ENCODE measurements around the gene DUSP12. TPM values are rescaled to one million over a fixed set of nuclear protein-coding genes. Genes with fewer than 3 reads are reported as not detected.
A peak's percentile ranks its signal among the peaks of the same experiment; 100 is the strongest.

Gene DUSP12
- total RNA-seq, 1 donor from 2014 or later = 27.8 TPM

DNA sequence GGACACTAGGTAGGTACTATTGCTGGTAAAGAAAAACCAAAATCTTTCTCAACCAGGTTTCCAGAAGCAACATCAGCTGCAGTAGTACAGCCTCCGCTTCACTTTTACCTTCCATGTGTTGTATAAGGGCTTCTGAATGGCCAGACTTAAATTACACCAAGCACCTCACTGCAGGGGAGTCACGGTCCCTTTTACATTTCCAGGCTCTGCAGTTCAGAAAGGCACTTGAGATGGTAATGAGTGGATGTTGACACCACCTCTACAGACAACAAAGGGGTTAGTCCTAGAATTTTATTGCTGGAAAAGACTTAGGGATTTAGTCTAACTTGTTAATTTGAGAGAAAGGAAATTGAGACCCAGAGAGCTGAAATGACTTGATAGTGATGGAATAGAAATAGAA lies 12.0 kb upstream of the DUSP12 start:
- H3K36me3 Mint-ChIP-seq (ENCODE audit: low read depth, unreplicated experiment) = no peaks in the 10 kb centered on the region
- H3K27ac Mint-ChIP-seq (ENCODE audit: unreplicated experiment) = no peak overlapping the region
- TF ChIP-seq, protein P1, sequence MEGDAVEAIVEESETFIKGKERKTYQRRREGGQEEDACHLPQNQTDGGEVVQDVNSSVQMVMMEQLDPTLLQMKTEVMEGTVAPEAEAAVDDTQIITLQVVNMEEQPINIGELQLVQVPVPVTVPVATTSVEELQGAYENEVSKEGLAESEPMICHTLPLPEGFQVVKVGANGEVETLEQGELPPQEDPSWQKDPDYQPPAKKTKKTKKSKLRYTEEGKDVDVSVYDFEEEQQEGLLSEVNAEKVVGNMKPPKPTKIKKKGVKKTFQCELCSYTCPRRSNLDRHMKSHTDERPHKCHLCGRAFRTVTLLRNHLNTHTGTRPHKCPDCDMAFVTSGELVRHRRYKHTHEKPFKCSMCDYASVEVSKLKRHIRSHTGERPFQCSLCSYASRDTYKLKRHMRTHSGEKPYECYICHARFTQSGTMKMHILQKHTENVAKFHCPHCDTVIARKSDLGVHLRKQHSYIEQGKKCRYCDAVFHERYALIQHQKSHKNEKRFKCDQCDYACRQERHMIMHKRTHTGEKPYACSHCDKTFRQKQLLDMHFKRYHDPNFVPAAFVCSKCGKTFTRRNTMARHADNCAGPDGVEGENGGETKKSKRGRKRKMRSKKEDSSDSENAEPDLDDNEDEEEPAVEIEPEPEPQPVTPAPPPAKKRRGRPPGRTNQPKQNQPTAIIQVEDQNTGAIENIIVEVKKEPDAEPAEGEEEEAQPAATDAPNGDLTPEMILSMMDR (IDR thresholded peaks at IDR 0.05; ENCODE audit: unreplicated experiment) = no peak
- H3K9me3 Mint-ChIP-seq (ENCODE audit: unreplicated experiment) = no peaks in the 10 kb centered on the region
- no peak for DNase-seq (ENCODE audit: low spot score)
- peaks cover 3% of the 10 kb centered on the region for H3K4me1 Mint-ChIP-seq (ENCODE audit: unreplicated experiment)
- H3K27me3 Mint-ChIP-seq (ENCODE audit: unreplicated experiment) = no peaks in the 10 kb centered on the region
- H3K4me3 Mint-ChIP-seq (ENCODE audit: unreplicated experiment) = no peak overlapping the region

DNA sequence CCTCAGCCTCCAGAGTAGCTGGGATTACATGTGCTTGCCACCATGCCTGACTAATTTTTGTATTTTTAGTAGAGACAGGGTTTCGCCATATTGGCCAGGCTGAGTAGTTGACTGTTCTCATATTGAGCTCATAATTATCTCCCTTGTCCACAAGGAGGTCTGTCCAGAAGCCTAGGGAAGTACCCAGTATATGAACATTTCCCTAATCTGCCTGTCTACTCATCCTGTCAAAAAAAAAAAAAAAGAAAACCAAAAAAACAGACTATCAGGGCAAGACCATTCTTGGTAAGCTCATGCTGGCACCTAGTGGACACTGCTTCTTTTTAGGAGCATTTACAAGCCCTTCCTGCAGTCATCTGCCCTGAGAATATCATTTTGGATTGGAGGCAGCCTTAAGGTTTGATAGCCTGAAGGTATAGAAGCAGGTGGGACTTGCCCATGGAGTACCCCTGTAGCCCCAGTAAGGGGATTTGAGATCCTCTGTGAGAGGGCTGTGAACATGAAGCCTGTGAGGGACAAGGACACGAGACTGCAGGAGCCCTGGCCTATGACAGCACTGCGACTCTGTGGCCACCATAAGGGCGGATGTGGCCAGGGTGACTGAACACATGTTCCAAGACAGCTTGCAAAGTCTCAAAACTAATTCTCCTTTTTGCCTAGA lies 10.8 kb upstream of the DUSP12 start:
- Mint-ChIP-seq H3K27ac (ENCODE audit: unreplicated experiment) (no peak overlapping the region), H3K27me3 (ENCODE audit: unreplicated experiment) (no peaks in the 10 kb centered on the region)

DNA sequence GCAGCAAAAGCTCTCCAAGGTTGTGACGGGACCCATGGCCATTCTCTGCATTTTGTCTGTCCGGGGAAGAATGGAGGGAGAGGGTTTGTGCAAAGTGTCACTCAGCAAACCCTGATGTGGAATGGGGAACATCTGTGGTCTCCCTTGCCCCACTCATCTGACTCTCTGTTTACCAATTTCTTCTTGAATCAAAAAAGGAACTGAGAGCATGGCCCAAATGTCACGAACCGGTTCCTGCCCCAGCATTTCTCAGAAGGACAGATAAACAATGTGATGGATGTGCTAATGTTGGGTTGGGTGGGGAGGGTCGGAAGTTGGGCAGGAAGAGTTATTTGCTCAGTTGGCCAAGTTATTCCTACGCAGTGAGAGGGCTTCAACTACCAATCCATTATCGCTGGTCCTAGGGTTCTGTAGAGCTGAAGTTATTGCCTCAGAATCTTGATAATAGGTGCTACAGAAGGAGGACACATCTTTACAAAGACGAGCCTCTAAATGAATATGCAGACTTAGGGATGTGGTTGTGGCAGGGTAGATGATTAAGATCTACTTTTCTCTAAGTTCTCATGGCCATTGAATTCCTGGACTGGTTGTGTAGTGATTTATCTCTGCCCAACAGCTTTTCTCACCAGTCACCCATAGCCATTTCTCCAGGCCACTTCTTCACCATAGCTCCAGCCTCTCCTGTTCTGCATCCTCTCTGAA lies 9.6 kb upstream of the DUSP12 start:
- no peaks in the 10 kb centered on the region for H3K9me3 Mint-ChIP-seq (ENCODE audit: unreplicated experiment)

More for the DNA sequence above, 10.8 kb upstream of the DUSP12 start:
- Mint-ChIP-seq H3K4me1 (ENCODE audit: unreplicated experiment) (peaks cover 3% of the 10 kb centered on the region), H3K4me3 (ENCODE audit: unreplicated experiment) (no peak overlapping the region), H3K36me3 (ENCODE audit: low read depth, unreplicated experiment) (no peaks in the 10 kb centered on the region), H3K9me3 (ENCODE audit: unreplicated experiment) (no peaks in the 10 kb centered on the region)
- TF ChIP-seq, protein P1 (IDR thresholded peaks at IDR 0.05; ENCODE audit: unreplicated experiment) = peak; percentile 29
- DNase-seq (ENCODE audit: low spot score) = peak; percentile 44

DNA sequence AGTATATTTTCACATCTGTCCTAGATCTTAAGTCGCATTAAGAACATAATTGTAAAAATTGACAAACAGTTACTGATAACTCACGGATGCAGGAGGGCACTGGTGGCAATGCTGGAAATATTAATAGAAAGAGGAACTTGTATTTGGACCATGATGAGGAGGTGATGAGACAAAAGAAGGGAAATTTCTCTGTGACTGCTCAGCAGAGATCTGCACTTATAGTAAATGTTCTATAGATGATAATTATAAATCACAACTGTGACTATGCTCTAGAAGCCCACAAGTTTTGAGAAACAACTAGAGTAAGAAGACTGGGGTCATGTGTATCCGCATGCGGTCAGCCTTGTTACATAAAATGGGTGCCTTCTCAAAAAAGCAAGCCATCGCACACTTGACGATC lies 8.7 kb upstream of the DUSP12 start:
- Mint-ChIP-seq H3K27me3 (ENCODE audit: unreplicated experiment) (peaks cover 2% of the 10 kb centered on the region), H3K4me3 (ENCODE audit: unreplicated experiment) (no peak overlapping the region), H3K36me3 (ENCODE audit: low read depth, unreplicated experiment) (no peaks in the 10 kb centered on the region), H3K9me3 (ENCODE audit: unreplicated experiment) (no peaks in the 10 kb centered on the region), H3K4me1 (ENCODE audit: unreplicated experiment) (peaks cover 6% of the 10 kb centered on the region), H3K27ac (ENCODE audit: unreplicated experiment) (no peak overlapping the region)
- DNase-seq (ENCODE audit: low spot score) = no peak
- TF ChIP-seq, protein P1 (IDR thresholded peaks at IDR 0.05; ENCODE audit: unreplicated experiment) = no peak

More for the DNA sequence above, 9.6 kb upstream of the DUSP12 start:
- Mint-ChIP-seq H3K4me1 (ENCODE audit: unreplicated experiment) (peaks cover 6% of the 10 kb centered on the region), H3K27ac (ENCODE audit: unreplicated experiment) (no peak overlapping the region), H3K36me3 (ENCODE audit: low read depth, unreplicated experiment) (no peaks in the 10 kb centered on the region), H3K4me3 (ENCODE audit: unreplicated experiment) (no peak overlapping the region), H3K27me3 (ENCODE audit: unreplicated experiment) (peaks cover 2% of the 10 kb centered on the region)
- no peak for DNase-seq (ENCODE audit: low spot score)
- TF ChIP-seq, protein P1 (IDR thresholded peaks at IDR 0.05; ENCODE audit: unreplicated experiment) = no peak

DNA sequence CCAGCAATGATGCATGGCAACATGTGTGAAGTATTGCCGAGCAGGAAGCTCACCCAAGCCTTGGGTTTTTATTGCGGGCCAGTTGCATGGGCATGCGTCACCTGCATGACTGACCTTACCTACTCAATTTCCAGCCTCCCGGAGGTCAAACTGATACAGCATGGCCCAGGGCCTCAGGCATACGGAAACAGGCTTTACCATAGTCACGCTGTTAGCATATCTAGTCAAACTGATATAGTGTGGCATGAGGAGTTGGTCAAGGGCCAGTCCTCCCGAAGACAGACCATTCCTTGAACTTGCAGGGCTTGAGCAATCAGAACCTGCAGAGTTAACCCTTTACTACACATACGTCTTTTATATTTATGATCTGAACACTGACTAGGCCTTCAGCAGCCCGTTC lies 6.4 kb upstream of the DUSP12 start:
- Mint-ChIP-seq H3K4me3 (ENCODE audit: unreplicated experiment) (no peak overlapping the region), H3K9me3 (ENCODE audit: unreplicated experiment) (no peaks in the 10 kb centered on the region), H3K4me1 (ENCODE audit: unreplicated experiment) (peaks cover 6% of the 10 kb centered on the region), H3K27me3 (ENCODE audit: unreplicated experiment) (peaks cover 3% of the 10 kb centered on the region), H3K36me3 (ENCODE audit: low read depth, unreplicated experiment) (no peaks in the 10 kb centered on the region), H3K27ac (ENCODE audit: unreplicated experiment) (no peak overlapping the region)
- no peak for DNase-seq (ENCODE audit: low spot score)
- TF ChIP-seq, protein P1 (IDR thresholded peaks at IDR 0.05; ENCODE audit: unreplicated experiment) = no peak

Measured in endothelial cell (in vitro differentiated cells).